Central memory CD8-positive, alpha-beta T cell (primary cell): ENCODE measurements around the gene PPDPF.

Source experiments
- ATAC-seq: fragments of 150-1000 bp; cut with Tn5 transposase; replicated peaks from 2 replicates; pipeline ENCODE4 v1.10.0; 2022; ENCODE audit warnings: mild to moderate bottlenecking, moderate FRiP score, moderate number of reproducible peaks; ENCODE audit not compliant: poor library complexity, severe bottlenecking; ENCODE audit errors: extremely low read depth
- DNase-seq, 2 donors: peaks; one replicate each; pipeline ENCODE4 v3.0.0; 2021; ENCODE audit warnings: low spot score in 2 of 2
- H3K27ac Mint-ChIP-seq: one replicate; pipeline ENCODE4 v1.8.0; 2022; ENCODE audit warnings: low read depth, mild to moderate bottlenecking, moderate library complexity, mixed read lengths
- H3K27me3 Mint-ChIP-seq: one replicate; pipeline ENCODE4 v1.8.0; 2022; ENCODE audit warnings: mixed read lengths
- H3K36me3 Mint-ChIP-seq: one replicate; pipeline ENCODE4 v1.8.0; 2022; ENCODE audit warnings: mild to moderate bottlenecking, moderate library complexity, mixed read lengths; ENCODE audit not compliant: insufficient read depth
- H3K4me1 Mint-ChIP-seq: one replicate; pipeline ENCODE4 v1.8.0; 2022; ENCODE audit warnings: mixed read lengths
- H3K4me3 Mint-ChIP-seq: one replicate; pipeline ENCODE4 v1.8.0; 2022; ENCODE audit warnings: mild to moderate bottlenecking, moderate library complexity, mixed read lengths
- H3K9me3 Mint-ChIP-seq: one replicate; pipeline ENCODE4 v1.8.0; 2022; ENCODE audit warnings: mixed read lengths

PPDPF gene

DNA sequence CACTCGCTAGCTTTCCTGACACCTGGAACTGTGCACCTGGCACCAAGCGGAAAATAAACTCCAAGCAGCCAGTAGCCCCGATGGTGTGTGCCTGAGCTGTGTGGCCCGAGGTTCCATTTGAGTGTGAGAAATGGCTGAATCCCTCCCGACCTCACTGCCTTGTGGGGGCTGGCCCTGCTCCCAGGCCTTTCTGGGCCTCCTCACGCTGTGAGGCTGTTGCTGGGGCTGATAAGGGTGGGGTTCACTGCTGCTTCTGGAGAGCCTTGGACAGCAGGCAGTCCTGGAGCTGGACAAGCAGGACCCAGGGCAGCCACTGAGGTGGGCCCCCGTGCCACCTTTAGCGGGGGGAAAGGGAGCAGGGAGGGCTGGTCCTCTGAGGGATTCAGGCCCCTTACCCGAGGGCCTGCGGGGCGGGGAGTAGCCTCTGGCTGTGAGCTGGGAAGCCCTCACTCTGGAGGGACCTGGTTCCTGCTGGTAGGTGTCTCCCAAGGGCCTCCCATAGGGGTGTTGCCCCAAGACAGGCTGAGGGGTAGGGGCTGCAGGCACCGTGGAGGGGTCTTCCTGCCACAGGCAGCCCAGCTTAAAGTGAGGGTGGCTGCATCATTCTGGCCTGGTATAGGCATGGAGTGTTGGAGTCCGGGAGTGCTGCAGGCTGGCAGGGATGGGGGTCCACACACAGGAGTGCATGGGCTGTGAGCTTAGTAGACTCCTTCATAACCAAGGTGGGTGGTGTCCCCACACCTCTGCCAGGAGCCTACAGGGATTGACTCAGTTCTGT is 1.7 kb downstream of the PPDPF start:
- H3K4me1 Mint-ChIP-seq = peaks cover 14% of the 10 kb centered on the region
- H3K27ac Mint-ChIP-seq = peak overlapping the region; percentile 78

GRCh38 chr20:63522981-63523611 is 2.5 kb downstream of the PPDPF start:
- Mint-ChIP-seq H3K36me3 (peaks cover 33% of the 10 kb centered on the region), H3K9me3 (no peaks in the 10 kb centered on the region), H3K27ac (peak overlapping the region; percentile 78), H3K4me3 (peak overlapping the region; percentile 81), H3K4me1 (peaks cover 14% of the 10 kb centered on the region), H3K27me3 (no peaks in the 10 kb centered on the region)
- ATAC-seq = no peak
- no peak for DNase-seq

More for the DNA sequence above, 1.7 kb downstream of the PPDPF start:
- Mint-ChIP-seq H3K9me3 (no peaks in the 10 kb centered on the region), H3K4me3 (peak overlapping the region; percentile 81), H3K27me3 (no peaks in the 10 kb centered on the region), H3K36me3 (peaks cover 33% of the 10 kb centered on the region)
- DNase-seq = no peak
- ATAC-seq = no peak

DNA sequence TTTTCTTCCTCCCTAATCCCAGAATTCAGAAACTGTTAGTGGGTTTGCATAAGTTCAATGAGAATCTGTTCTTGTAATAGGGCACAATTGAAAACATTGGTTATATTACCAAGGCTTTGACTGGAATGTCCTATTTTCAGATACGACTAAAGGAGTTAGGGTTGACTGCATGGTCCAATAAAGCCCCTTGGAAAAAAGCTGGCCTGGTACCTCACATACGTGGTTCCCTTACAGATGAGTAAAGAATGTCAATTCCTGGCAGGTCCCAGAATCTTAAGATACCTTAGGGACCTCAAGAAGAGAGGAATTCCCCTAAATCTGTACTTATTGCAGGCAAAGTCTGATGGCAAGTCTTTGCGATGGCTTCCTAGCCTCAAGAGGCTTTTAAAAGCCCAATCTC is 4.6 kb downstream of the PPDPF start:
- Mint-ChIP-seq H3K4me3 (peak overlapping the region; percentile 3), H3K9me3 (no peaks in the 10 kb centered on the region), H3K4me1 (peaks cover 19% of the 10 kb centered on the region), H3K27me3 (no peaks in the 10 kb centered on the region), H3K36me3 (peaks cover 35% of the 10 kb centered on the region), H3K27ac (no peak overlapping the region)
- no peak for DNase-seq
- no peak for ATAC-seq

DNA sequence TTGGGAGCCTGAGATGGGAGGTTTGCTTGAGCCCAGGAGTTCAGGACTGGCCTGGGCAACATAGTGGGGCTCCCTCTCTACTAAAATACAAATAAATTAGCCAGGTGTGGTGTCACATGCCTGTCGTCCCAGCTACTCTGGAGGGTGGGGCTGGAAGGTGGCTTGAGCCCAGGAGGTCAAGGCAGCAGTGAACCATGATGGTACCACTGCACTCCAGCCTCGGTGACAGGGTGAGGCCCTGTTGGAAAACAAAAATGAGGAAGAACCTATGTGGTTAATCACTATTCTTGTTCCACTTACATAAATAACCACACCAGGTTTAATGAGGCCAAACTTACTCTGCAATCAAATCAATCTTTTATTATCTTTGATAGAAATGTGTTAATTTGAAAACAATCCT is 5.4 kb downstream of the PPDPF start:
- ATAC-seq (no peak), DNase-seq (no peak)
- Mint-ChIP-seq H3K9me3 (no peaks in the 10 kb centered on the region), H3K4me1 (peaks cover 19% of the 10 kb centered on the region), H3K27me3 (no peaks in the 10 kb centered on the region), H3K36me3 (peaks cover 32% of the 10 kb centered on the region), H3K27ac (no peak overlapping the region), H3K4me3 (no peak overlapping the region)

GRCh38 chr20:63527184-63527583 is 6.6 kb downstream of the PPDPF start:
- Mint-ChIP-seq H3K4me1 (peaks cover 18% of the 10 kb centered on the region), H3K4me3 (no peak overlapping the region), H3K9me3 (no peaks in the 10 kb centered on the region), H3K36me3 (peaks cover 28% of the 10 kb centered on the region), H3K27ac (no peak overlapping the region), H3K27me3 (no peaks in the 10 kb centered on the region)
- DNase-seq = no peak
- ATAC-seq = no peak

GRCh38 chr20:63529180-63529860 is 8.8 kb downstream of the PPDPF start:
- no peak overlapping the region for H3K4me3 Mint-ChIP-seq
- ATAC-seq = no peak
- H3K27ac Mint-ChIP-seq = no peak overlapping the region
- no peaks in the 10 kb centered on the region for H3K9me3 Mint-ChIP-seq
- DNase-seq = no peak
- peaks cover 6% of the 10 kb centered on the region for H3K4me1 Mint-ChIP-seq
- H3K27me3 Mint-ChIP-seq = no peaks in the 10 kb centered on the region
- peaks cover 12% of the 10 kb centered on the region for H3K36me3 Mint-ChIP-seq

GRCh38 chr20:63529861-63530787 is 9.6 kb downstream of the PPDPF start:
- DNase-seq (no peak), ATAC-seq (no peak)
- peaks cover 6% of the 10 kb centered on the region for H3K4me1 Mint-ChIP-seq
- no peak overlapping the region for H3K27ac Mint-ChIP-seq
- H3K4me3 Mint-ChIP-seq = no peak overlapping the region
- no peaks in the 10 kb centered on the region for H3K9me3 Mint-ChIP-seq
- peaks cover 6% of the 10 kb centered on the region for H3K36me3 Mint-ChIP-seq
- H3K27me3 Mint-ChIP-seq = no peaks in the 10 kb centered on the region

- Mint-ChIP-seq H3K4me1 (peaks cover 6% of the 10 kb centered on the region), H3K27me3 (no peaks in the 10 kb centered on the region), H3K36me3 (peaks cover 6% of the 10 kb centered on the region), H3K9me3 (no peaks in the 10 kb centered on the region), H3K27ac (no peak overlapping the region), H3K4me3 (no peak overlapping the region)
- no peak for ATAC-seq
- no peak for DNase-seq
These were observed 10.2 kb downstream of the PPDPF start for GRCh38 chr20:63530788-63531160.

- DNase-seq (no peak), ATAC-seq (no peak)
- H3K9me3 Mint-ChIP-seq = no peaks in the 10 kb centered on the region
- peaks cover 6% of the 10 kb centered on the region for H3K4me1 Mint-ChIP-seq
- H3K4me3 Mint-ChIP-seq = no peak overlapping the region
- H3K27ac Mint-ChIP-seq = no peak overlapping the region
- no peaks in the 10 kb centered on the region for H3K27me3 Mint-ChIP-seq
- H3K36me3 Mint-ChIP-seq = peaks cover 9% of the 10 kb centered on the region
These were observed 11.3 kb downstream of the PPDPF start for GRCh38 chr20:63531686-63532448.

DNA sequence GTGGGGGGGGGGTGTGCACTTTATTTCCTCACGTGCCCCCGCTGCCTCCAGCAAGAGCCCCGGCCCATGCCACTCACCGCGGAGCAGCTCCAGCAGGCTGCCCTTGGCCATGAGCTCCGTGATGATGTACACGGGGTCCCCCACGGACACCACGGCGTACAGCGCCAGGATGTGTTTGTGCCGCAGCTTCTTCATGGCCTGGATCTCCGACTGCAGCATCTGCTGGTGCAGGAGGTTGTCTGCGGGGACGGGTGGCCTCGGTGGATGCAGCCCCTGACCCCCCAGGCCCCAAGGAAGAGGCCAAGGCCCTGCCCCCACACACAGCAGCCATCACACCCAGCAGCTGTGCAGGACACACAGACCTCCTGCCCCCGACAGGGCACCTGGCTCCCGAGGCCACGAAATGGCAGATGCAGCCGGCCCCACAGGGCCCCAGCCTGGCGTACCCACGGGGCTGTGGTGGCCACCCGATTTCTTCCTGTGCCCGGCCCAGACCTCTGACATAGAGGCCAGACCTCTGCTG is 11.9 kb downstream of the PPDPF start:
- Mint-ChIP-seq H3K4me1 (peaks cover 6% of the 10 kb centered on the region), H3K27ac (peak overlapping the region; percentile 50), H3K9me3 (no peaks in the 10 kb centered on the region), H3K36me3 (peaks cover 9% of the 10 kb centered on the region), H3K4me3 (no peak overlapping the region), H3K27me3 (no peaks in the 10 kb centered on the region)
- no peak for ATAC-seq
- no peak for DNase-seq

DNA sequence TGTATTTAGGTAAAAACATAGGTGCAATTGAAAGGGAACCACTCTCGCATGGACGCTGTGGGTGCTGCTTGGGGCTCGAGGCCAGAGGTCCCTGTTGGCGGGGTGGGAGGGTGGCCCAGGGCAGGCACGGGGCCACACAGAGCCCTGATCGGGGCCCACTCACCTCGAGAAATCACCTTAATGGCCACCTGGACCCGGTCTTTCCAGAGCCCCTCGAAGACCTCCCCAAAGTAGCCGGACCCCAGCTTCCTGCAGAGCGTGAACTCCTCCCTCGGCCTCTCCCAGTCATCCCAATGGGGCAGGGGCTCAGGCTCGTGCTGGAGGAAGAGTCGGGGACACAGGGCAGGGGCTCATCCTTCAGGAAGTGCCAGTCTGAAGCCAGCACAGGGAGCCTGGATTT is 12.8 kb downstream of the PPDPF start:
- DNase-seq (no peak), ATAC-seq (no peak)
- Mint-ChIP-seq H3K4me3 (no peak overlapping the region), H3K36me3 (peaks cover 9% of the 10 kb centered on the region), H3K4me1 (peaks cover 6% of the 10 kb centered on the region), H3K27me3 (no peaks in the 10 kb centered on the region), H3K9me3 (no peaks in the 10 kb centered on the region), H3K27ac (peak overlapping the region; percentile 50)
